ENCODE data around the gene MLLT3. TPM values are rescaled to one million over a fixed set of nuclear protein-coding genes. Genes with fewer than 3 reads are reported as not detected.

The MLLT3 gene
- total and polyA plus RNA-seq, 3 donors from 2014 or later = 5.2 to 11.0 (median 7.6) TPM

GRCh38 chr9:20624201-20625002, 2.1 kb upstream of the MLLT3 start:
- Histone ChIP-seq H3K27ac (no peak overlapping the region), H3K4me3 (no peak overlapping the region), H3K4me1 (no peaks in the 10 kb centered on the region), H3K27me3 (no peaks in the 10 kb centered on the region), H3K36me3 (ENCODE audit: low read depth, missing control alignments) (no peaks in the 10 kb centered on the region), H3K9me3 (no peaks in the 10 kb centered on the region)
- TF ChIP-seq POLR2A (IDR thresholded peaks at IDR 0.05) (no peak), CTCF (IDR thresholded peaks at IDR 0.05) (peak; percentile 51 to 66 (median 51))
- WGBS, 2 donors = 8 to 13% methylated on average over 21 of the region's 21 CpGs
- DNase-seq = peak; percentile 82
- intact Hi-C loops (cut with DNase I; ENCODE audit: low total_unique reads) = no loop called here

GRCh38 chr9:20623748-20624124, 1.4 kb upstream of the MLLT3 start:
- WGBS, 2 donors = 6 to 7% methylated on average over 7 of the region's 7 CpGs
- Histone ChIP-seq H3K36me3 (ENCODE audit: low read depth, missing control alignments) (no peaks in the 10 kb centered on the region), H3K4me1 (no peaks in the 10 kb centered on the region), H3K4me3 (peak overlapping the region; percentile 67 to 81), H3K27ac (no peak overlapping the region), H3K27me3 (no peaks in the 10 kb centered on the region), H3K9me3 (no peaks in the 10 kb centered on the region)
- intact Hi-C loops (cut with DNase I; ENCODE audit: low total_unique reads) = no loop called here
- DNase-seq = no peak
- TF ChIP-seq POLR2A (IDR thresholded peaks at IDR 0.05) = no peak

GRCh38 chr9:20623021-20623747, 885 bp upstream of the MLLT3 start:
- peak; percentile 51 for DNase-seq
- H3K36me3 ChIP-seq (ENCODE audit: low read depth, missing control alignments) = no peaks in the 10 kb centered on the region
- 0% methylated on average over 40 of the region's 40 CpGs for WGBS, 2 donors
- intact Hi-C loops (cut with DNase I; ENCODE audit: low total_unique reads) = no loop called here
- no peaks in the 10 kb centered on the region for H3K9me3 ChIP-seq
- H3K27me3 ChIP-seq = no peaks in the 10 kb centered on the region
- H3K4me1 ChIP-seq = no peaks in the 10 kb centered on the region
- peak overlapping the region; percentile 67 to 81 for H3K4me3 ChIP-seq
- TF ChIP-seq CTCF (IDR thresholded peaks at IDR 0.05) = no peak
- no peak for TF ChIP-seq POLR2A (IDR thresholded peaks at IDR 0.05)
- no peak overlapping the region for H3K27ac ChIP-seq

DNA sequence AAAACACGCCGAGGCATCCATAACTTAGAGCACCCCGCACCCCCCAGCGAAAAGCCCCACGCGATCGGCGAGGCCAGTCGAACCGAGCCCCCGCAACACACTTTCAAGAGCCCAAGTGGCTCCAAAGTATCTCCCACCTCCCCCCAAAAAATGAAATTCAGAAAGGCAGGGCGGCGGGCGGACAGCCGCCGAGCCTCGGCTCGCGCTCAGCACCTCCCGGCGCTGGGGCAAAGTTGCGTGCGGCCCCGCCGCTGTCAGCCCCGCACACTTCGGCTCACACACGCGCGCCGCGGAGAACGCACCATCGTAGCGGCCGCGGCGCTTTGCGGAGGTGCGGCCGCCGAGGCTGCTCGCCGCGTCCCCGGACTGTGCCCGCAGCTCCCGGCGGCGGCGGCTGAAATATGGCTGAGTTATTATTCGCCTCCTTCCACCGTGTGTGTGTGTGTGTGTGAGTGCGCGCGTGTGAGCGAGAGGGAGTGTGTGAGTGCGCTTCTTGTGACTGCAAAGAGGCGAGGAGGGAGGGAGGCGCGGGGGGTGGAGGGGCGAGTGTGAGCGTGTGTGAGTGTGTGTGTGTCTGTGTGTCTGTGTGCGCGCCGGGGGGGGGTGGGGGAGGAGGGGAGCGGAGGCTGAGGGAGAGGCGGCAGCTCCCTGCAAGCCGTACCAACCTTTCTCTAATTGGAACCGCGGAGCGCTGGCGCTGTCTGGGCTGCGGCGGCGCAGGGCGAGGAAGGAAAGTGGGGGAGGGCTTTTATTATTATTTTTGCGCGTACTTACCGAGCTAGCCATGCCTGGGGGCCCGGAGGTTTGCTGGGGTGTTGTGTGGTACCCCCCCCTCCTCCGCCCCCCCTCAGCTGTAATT, 599 bp downstream of the MLLT3 start:
- intact Hi-C loops (cut with DNase I; ENCODE audit: low total_unique reads) = no loop called here
- 0 to 2% methylated on average over 42 to 81 of the region's 82 CpGs for WGBS, 2 donors
- Histone ChIP-seq H3K4me3 (peak overlapping the region; percentile 67 to 81), H3K27ac (peak overlapping the region; percentile 64 to 74), H3K36me3 (ENCODE audit: low read depth, missing control alignments) (no peaks in the 10 kb centered on the region), H3K4me1 (no peaks in the 10 kb centered on the region), H3K9me3 (no peaks in the 10 kb centered on the region), H3K27me3 (no peaks in the 10 kb centered on the region)
- peak; percentile 72 for DNase-seq
- TF ChIP-seq CTCF (IDR thresholded peaks at IDR 0.05) = no peak
- no peak for TF ChIP-seq POLR2A (IDR thresholded peaks at IDR 0.05)

Data from testis (tissue), 3 donors.